Skeletal muscle satellite cell (primary cell): ENCODE data around the gene HSP90AA1. TPM values are rescaled to one million over a fixed set of nuclear protein-coding genes. Genes with fewer than 3 reads are reported as not detected.

Experiments
- small RNA-seq: library from RNA; depleted of rRNA; stranded (forward); fragments of <200 nt; gene quantifications from one replicate; pipeline ENCODE3, GENCODE V24; 2012

The HSP90AA1 gene

Small RNA genes within 50 kb of the gene (small RNA-seq; reads per million reads assigned to genes)
- not detected for gene RN7SL472P
